A673 (cell line): Measurements from ENCODE around the gene KCNK7. TPM values are rescaled to one million over a fixed set of nuclear protein-coding genes. Genes with fewer than 3 reads are reported as not detected.

Source experiments
- BruUV-seq: library from RNA; stranded (reverse); fragments of 400-500 nt; replicated peaks from 2 replicates; lab custom pipeline; 2021; lab: Mats Ljungman, UMichigan
- CTCF ChIA-PET: fragments of 300-600 bp; sonication (Branson Sonifier 250); formaldehyde crosslinking; loops from one replicate; lab custom pipeline; 2022; ENCODE audit warnings: antibody characterized with exemption; lab: Charles Lee
- POLR2A ChIA-PET: fragments of 300-600 bp; sonication (Branson Sonifier 250); formaldehyde crosslinking; loops from one replicate; lab custom pipeline; 2022; ENCODE audit warnings: antibody characterized with exemption; ENCODE audit not compliant: low non-redundant PET; lab: Charles Lee
- DNase-seq: peaks from one replicate; pipeline ENCODE4 v3.0.0-alpha.2; 2015; ENCODE audit warnings: low spot score
- H3K27ac ChIP-seq: fragments of 200-600 bp; sonication (generic); 2 replicates; pipeline ENCODE4 v1.5.1; 2016; ENCODE audit warnings: mixed run types, low read depth, mild to moderate bottlenecking, mixed read lengths, antibody characterized with exemption, low read length; ENCODE audit not compliant: poor library complexity, severe bottlenecking
- H3K27me3 ChIP-seq: fragments of 200-600 bp; sonication (generic); replicated peaks from 2 replicates; pipeline ENCODE4 v1.6.1; 2017; ENCODE audit warnings: mixed run types, low read depth, mild to moderate bottlenecking, mixed read lengths, antibody characterized with exemption, low read length; ENCODE audit not compliant: insufficient read depth, poor library complexity
- H3K36me3 ChIP-seq: fragments of 200-600 bp; sonication (generic); 2 replicates; pipeline ENCODE4 v1.6.1; 2016; ENCODE audit warnings: mixed run types, mild to moderate bottlenecking, mixed read lengths, antibody characterized with exemption, low read length; ENCODE audit not compliant: insufficient read depth, poor library complexity, severe bottlenecking
- H3K4me1 ChIP-seq: fragments of 200-600 bp; sonication (generic); 2 replicates; pipeline ENCODE4 v1.6.1; 2017; ENCODE audit warnings: mixed run types, mild to moderate bottlenecking, mixed read lengths, antibody characterized with exemption, low read length; ENCODE audit not compliant: insufficient read depth, poor library complexity, severe bottlenecking
- H3K4me3 ChIP-seq: fragments of 200-600 bp; sonication (generic); 2 replicates; pipeline ENCODE4 v1.5.1; 2016; ENCODE audit warnings: low read depth, mixed run types, mild to moderate bottlenecking, mixed read lengths, low read length; ENCODE audit not compliant: poor library complexity, severe bottlenecking
- H3K9me3 ChIP-seq: fragments of 200-600 bp; sonication (generic); 2 replicates; pipeline ENCODE4 v1.6.1; 2016; ENCODE audit warnings: mixed run types, low read depth, mild to moderate bottlenecking, mixed read lengths, antibody characterized with exemption, low read length; ENCODE audit not compliant: poor library complexity, severe bottlenecking
- EZH2 ChIP-seq: fragments of 200-600 bp; sonication (generic); IDR thresholded peaks from 2 replicates; pipeline ENCODE4 v1.6.1; 2017; ENCODE audit warnings: borderline replicate concordance, low read depth, mild to moderate bottlenecking, mixed read lengths, antibody characterized with exemption, low read length; ENCODE audit not compliant: poor library complexity, severe bottlenecking
- intact Hi-C: fragments of 100-400 bp; cut with micrococcal nuclease; formaldehyde crosslinking; loops from one replicate; pipeline ENCODE4 v1.10.0; 2022; ENCODE audit not compliant: unreplicated experiment
- total RNA-seq: library from RNA; stranded (reverse); gene quantifications from 2 replicates; pipeline ENCODE4 v1.2.3, GENCODE V29; 2021
- TF ChIP-seq, protein P1 (sequence below): fragments of 300-800, 200-600 bp; sonication (generic); conservative IDR thresholded peaks from 2 replicates; pipeline ENCODE4 v1.5.1; 2017; ENCODE audit warnings: low read depth, mild to moderate bottlenecking, antibody characterized with exemption, low read length, moderate library complexity, mixed read lengths

KCNK7 gene
- total RNA-seq, 1 experiment from 2014 or later, result 2.3 TPM

DNA sequence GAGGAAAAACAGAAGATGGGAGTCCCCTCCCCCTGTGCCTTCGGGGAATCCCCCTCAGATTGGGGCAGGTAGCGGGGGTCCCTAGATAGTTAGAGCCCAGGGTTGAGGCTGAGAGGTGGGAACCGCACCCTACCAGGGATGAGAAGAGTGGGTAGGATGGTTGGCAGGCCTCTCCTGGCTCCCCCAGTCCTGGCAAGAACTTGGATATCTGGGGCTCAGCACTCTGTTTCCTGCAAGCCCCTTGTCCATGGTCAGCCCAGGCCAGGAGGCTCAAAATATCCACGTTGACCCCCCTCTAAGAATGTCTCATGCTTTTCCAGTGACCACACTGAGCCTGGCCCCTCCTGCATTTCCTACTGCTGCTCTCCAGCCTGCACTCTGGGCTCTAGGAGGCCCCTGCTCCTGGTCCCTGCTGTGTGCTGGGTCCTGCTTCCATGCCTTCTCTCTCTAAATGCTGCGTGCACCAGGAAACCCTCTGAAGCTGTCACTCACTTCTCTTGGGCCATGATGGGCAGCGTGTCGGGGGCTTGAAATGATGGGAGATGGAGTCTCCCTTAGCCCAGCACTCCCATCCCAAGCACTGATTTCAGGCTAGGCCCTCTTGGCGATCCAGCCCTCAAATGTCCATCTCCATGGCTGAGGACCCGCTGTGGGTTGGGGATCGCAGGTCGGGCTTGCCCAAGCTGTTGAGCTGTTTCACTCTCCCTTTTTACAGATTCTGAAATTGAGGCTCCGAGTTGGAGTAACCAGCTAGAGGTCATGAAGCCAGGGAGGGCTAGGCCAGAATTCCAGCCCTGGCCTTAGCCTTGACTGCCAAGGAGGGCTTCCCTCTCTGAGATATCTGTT is 16.4 kb upstream of the KCNK7 start:
- Histone ChIP-seq H3K4me1 (peaks cover 28% of the 10 kb centered on the region), H3K9me3 (no peaks in the 10 kb centered on the region), H3K27ac (peak overlapping the region; percentile 90), H3K27me3 (no peaks in the 10 kb centered on the region), H3K36me3 (no peaks in the 10 kb centered on the region), H3K4me3 (peak overlapping the region; percentile 92)
- CTCF ChIA-PET, result no interaction called here
- no peak for TF ChIP-seq EZH2
- TF ChIP-seq, protein P1, sequence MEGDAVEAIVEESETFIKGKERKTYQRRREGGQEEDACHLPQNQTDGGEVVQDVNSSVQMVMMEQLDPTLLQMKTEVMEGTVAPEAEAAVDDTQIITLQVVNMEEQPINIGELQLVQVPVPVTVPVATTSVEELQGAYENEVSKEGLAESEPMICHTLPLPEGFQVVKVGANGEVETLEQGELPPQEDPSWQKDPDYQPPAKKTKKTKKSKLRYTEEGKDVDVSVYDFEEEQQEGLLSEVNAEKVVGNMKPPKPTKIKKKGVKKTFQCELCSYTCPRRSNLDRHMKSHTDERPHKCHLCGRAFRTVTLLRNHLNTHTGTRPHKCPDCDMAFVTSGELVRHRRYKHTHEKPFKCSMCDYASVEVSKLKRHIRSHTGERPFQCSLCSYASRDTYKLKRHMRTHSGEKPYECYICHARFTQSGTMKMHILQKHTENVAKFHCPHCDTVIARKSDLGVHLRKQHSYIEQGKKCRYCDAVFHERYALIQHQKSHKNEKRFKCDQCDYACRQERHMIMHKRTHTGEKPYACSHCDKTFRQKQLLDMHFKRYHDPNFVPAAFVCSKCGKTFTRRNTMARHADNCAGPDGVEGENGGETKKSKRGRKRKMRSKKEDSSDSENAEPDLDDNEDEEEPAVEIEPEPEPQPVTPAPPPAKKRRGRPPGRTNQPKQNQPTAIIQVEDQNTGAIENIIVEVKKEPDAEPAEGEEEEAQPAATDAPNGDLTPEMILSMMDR, result no peak
- POLR2A ChIA-PET, result interaction anchor here (0.5 to 0.6 kb wide), 2 partner anchors 40 to 108 kb away, joined by 3 to 12 read pairs; partner anchors contain the start of gene FAM89B
- BruUV-seq, result no TSS peak
- DNase-seq, result no peak
- intact Hi-C loops, result no loop called here

DNA sequence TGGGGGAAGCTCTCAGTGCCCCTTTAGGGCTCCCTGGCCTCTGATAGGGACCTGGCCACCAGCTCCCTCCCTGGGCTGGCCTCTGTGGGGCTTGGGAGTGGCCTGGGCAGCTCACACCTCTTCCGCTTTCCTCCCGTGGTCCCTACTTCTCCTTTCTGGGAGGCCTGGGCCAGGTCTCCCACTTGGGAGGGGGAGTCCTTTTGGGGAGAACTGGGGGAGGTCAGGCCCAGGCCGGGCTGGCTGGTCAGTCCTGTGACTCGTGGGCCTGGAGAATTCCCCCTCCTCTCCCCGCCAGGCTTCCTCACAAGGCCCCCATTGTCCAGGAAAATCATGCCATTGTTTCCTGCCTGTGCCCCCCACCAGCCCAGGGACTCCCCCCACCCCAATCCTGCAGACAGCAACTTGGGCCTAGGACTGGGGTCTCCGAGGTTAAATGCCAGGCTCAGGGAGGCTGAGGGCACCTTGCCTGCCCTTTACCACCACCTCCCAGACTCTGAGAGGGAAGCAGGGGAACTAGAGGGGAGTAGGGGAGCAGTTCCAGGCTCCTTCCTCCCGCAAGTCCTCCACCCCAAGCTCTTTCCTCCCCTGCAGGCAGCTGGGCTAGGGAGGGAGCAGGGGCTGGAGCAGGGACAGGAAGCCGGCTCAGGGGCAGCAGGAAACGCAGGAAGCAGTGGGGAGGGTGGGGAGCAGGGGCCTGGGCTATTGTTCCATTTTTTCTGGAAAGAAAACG is 15.6 kb upstream of the KCNK7 start:
- ChIA-PET POLR2A (no interaction called here), CTCF (no interaction called here)
- peaks cover 28% of the 10 kb centered on the region for H3K4me1 ChIP-seq
- H3K4me3 ChIP-seq, result peak overlapping the region; percentile 92
- no peak for TF ChIP-seq EZH2
- TF ChIP-seq, protein P1, result no peak
- H3K27me3 ChIP-seq, result no peaks in the 10 kb centered on the region
- intact Hi-C loops, result no loop called here
- no TSS peak for BruUV-seq
- H3K27ac ChIP-seq, result peak overlapping the region; percentile 90
- peak; percentile 36 for DNase-seq
- H3K36me3 ChIP-seq, result peaks cover 3% of the 10 kb centered on the region
- no peaks in the 10 kb centered on the region for H3K9me3 ChIP-seq

DNA sequence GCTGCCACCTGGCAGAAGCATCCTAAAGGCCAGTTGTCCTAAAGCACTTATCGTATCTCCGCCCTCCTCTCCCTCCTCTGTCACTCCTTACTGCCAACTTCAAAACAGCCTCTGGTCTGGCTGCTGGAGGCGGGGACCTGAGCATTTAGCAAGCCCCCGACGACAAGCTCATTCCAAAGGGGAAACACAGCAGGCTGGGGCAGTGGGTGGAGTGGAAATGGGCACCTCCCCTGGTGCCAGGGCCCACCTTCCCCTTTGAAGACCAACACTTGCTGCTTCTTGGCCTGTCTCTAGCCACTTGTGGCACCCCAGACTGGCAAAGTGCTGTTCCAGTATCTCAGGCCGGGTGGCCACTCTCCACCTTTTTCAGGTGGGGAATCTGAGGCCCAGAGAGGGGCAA is 14.8 kb upstream of the KCNK7 start:
- peaks cover 10% of the 10 kb centered on the region for H3K36me3 ChIP-seq
- TF ChIP-seq, protein P1, result no peak
- H3K27me3 ChIP-seq, result no peaks in the 10 kb centered on the region
- ChIA-PET CTCF (no interaction called here), POLR2A (no interaction called here)
- no peak overlapping the region for H3K4me3 ChIP-seq
- no peak for DNase-seq
- intact Hi-C loops, result no loop called here
- peak overlapping the region; percentile 90 for H3K27ac ChIP-seq
- no TSS peak for BruUV-seq
- peaks cover 28% of the 10 kb centered on the region for H3K4me1 ChIP-seq
- no peaks in the 10 kb centered on the region for H3K9me3 ChIP-seq
